SK-N-MC (cell line): ENCODE data around the gene CA10.

Experiments used
- EZH2 ChIP-seq: fragments of 200-600 bp; sonication (generic); IDR thresholded peaks from one replicate; pipeline ENCODE4 v1.6.1; 2017; ENCODE audit warnings: antibody characterized with exemption
- FOXP2 ChIP-seq: optimal IDR thresholded peaks from 2 replicates; pipeline ENCODE3; 2011; ENCODE audit warnings: mild to moderate bottlenecking, moderate library complexity; ENCODE audit not compliant: insufficient read depth; ENCODE audit errors: extremely low read length, control extremely low read depth
- POLR2AphosphoS5 ChIP-seq: IDR thresholded peaks from 2 replicates; pipeline ENCODE4 v1.6.1; 2012; ENCODE audit warnings: mild to moderate bottlenecking, low read depth, low read length, borderline replicate concordance

DNA sequence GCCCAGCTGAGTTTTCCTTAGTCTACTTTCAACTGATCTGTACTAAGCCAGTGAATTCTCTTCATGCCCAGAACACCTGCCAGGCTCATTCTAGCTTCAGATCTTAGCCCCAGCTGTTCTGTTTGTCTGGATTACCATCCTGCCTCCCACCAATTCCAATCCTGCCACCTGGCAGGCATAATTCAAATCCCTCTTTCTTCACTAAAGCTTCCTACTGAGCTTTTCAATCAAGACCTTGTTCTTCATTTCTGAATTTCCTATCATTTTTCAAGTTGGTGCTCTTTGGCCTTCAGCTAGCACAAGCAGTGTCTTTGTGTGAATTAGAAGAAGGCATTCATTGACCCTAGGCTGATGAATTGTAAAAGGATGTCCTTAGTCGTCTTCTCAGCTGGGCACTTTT is 540.5 kb downstream of the CA10 start:
- TF ChIP-seq EZH2 (no peak), POLR2AphosphoS5 (no peak), FOXP2 (no peak)
